OCI-LY1 (cell line): Measurements from ENCODE around the gene PSG11.
"Not testable (repeated sequence)": the region's sequence is repeated elsewhere in the genome, so short reads cannot be mapped to it uniquely, and the experiment has no call there.

Source experiments
- H2AFZ ChIP-seq: fragments of 200-600 bp; sonication (generic), shearing (Covaris generic); 2 replicates; pipeline ENCODE4 v1.6.0; 2014; ENCODE audit warnings: antibody characterized with exemption, mild to moderate bottlenecking, low read length
- H3F3A ChIP-seq: fragments of 200-600 bp; sonication (generic), shearing (Covaris generic); 2 replicates; pipeline ENCODE4 v1.6.0; 2014; ENCODE audit warnings: mild to moderate bottlenecking, antibody characterized with exemption, low read length, moderate library complexity; ENCODE audit not compliant: insufficient read depth
- H3K27ac ChIP-seq: fragments of 200-600 bp; sonication (generic); 2 replicates; pipeline ENCODE4 v1.5.1; 2014; ENCODE audit warnings: low read length, mixed run types, mild to moderate bottlenecking, low read depth; ENCODE audit not compliant: poor library complexity, severe bottlenecking
- H3K27me3 ChIP-seq: fragments of 200-600 bp; sonication (generic); 2 replicates; pipeline ENCODE4 v1.6.0; 2014; ENCODE audit warnings: antibody characterized with exemption, mild to moderate bottlenecking, low read length, moderate library complexity; ENCODE audit not compliant: insufficient read depth
- H3K36me3 ChIP-seq: fragments of 200-600 bp; sonication (generic); 2 replicates; pipeline ENCODE4 v1.6.1; 2014; ENCODE audit warnings: mild to moderate bottlenecking, antibody characterized with exemption, low read length, moderate library complexity, mixed read lengths; ENCODE audit not compliant: insufficient read depth
- H3K4me1 ChIP-seq: fragments of 200-600 bp; sonication (generic); 2 replicates; pipeline ENCODE4 v1.5.1; 2014; ENCODE audit warnings: mild to moderate bottlenecking, low read length, moderate library complexity; ENCODE audit not compliant: insufficient read depth, severe bottlenecking
- H3K4me2 ChIP-seq: fragments of 200-600 bp; sonication (generic), shearing (Covaris generic); 2 replicates; pipeline ENCODE4 v1.6.1; 2014; ENCODE audit warnings: low read length
- H3K4me3 ChIP-seq: fragments of 200-600 bp; sonication (generic); 2 replicates; pipeline ENCODE4 v1.5.1; 2014; ENCODE audit warnings: low read length, low read depth, mild to moderate bottlenecking, mixed read lengths; ENCODE audit not compliant: poor library complexity, severe bottlenecking
- H3K79me2 ChIP-seq: fragments of 200-600 bp; shearing (Covaris generic); 2 replicates; pipeline ENCODE4 v1.6.1; 2016; ENCODE audit warnings: mixed run types, low read length, mixed read lengths; ENCODE audit not compliant: insufficient read depth
- H3K9ac ChIP-seq: fragments of 200-600 bp; sonication (generic), shearing (Covaris generic); 2 replicates; pipeline ENCODE4 v1.6.1; 2014; ENCODE audit warnings: mild to moderate bottlenecking, low read length, mixed read lengths
- H3K9me2 ChIP-seq: fragments of 200-600 bp; sonication (generic), shearing (Covaris generic); 2 replicates; pipeline ENCODE4 v1.6.1; 2014; ENCODE audit warnings: low read depth, mild to moderate bottlenecking, low read length, mixed read lengths
- H3K9me3 ChIP-seq: fragments of 200-600 bp; shearing (Covaris generic); 2 replicates; pipeline ENCODE4 v1.6.1; 2014; ENCODE audit warnings: low read length, mixed read lengths
- H4K20me1 ChIP-seq: fragments of 200-600 bp; sonication (generic), shearing (Covaris generic); 2 replicates; pipeline ENCODE4 v1.6.0; 2016; ENCODE audit warnings: mild to moderate bottlenecking, low read length; ENCODE audit not compliant: insufficient read depth

Gene PSG11

GRCh38 chr19:43021629-43022028 lies 4.6 kb downstream of the PSG11 start:
- H3K27me3 ChIP-seq, H3K79me2 ChIP-seq, H3K9me2 ChIP-seq, H4K20me1 ChIP-seq, H3K9ac ChIP-seq, H3F3A ChIP-seq, H3K4me3 ChIP-seq, H3K36me3 ChIP-seq, H3K4me2 ChIP-seq, H3K9me3 ChIP-seq, H2AFZ ChIP-seq, H3K4me1 ChIP-seq, H3K27ac ChIP-seq: not testable (repeated sequence)

GRCh38 chr19:43019588-43019987 lies 6.7 kb downstream of the PSG11 start:
- H3K4me2 ChIP-seq, H3K4me3 ChIP-seq, H3K4me1 ChIP-seq, H4K20me1 ChIP-seq, H2AFZ ChIP-seq, H3K36me3 ChIP-seq, H3K9ac ChIP-seq, H3K27me3 ChIP-seq, H3K27ac ChIP-seq, H3F3A ChIP-seq, H3K79me2 ChIP-seq, H3K9me3 ChIP-seq, H3K9me2 ChIP-seq: not testable (repeated sequence)

- H3K9ac ChIP-seq, H3K9me2 ChIP-seq, H3K36me3 ChIP-seq, H3K27me3 ChIP-seq, H3K79me2 ChIP-seq, H3K27ac ChIP-seq, H2AFZ ChIP-seq, H3F3A ChIP-seq, H3K4me3 ChIP-seq, H3K4me1 ChIP-seq, H3K9me3 ChIP-seq, H3K4me2 ChIP-seq, H4K20me1 ChIP-seq: not testable (repeated sequence)
These were observed 20.4 kb downstream of the PSG11 start for GRCh38 chr19:43005841-43006240.

- H3K36me3 ChIP-seq, H2AFZ ChIP-seq, H3K79me2 ChIP-seq, H3K4me2 ChIP-seq, H3K27me3 ChIP-seq, H3K9me3 ChIP-seq, H3F3A ChIP-seq, H4K20me1 ChIP-seq, H3K9ac ChIP-seq, H3K9me2 ChIP-seq, H3K4me1 ChIP-seq, H3K4me3 ChIP-seq, H3K27ac ChIP-seq: not testable (repeated sequence)
These were observed 21.4 kb downstream of the PSG11 start for GRCh38 chr19:43004846-43005245.

- H3K9me2 ChIP-seq, H2AFZ ChIP-seq, H3K9ac ChIP-seq, H4K20me1 ChIP-seq, H3K4me2 ChIP-seq, H3K9me3 ChIP-seq, H3K4me1 ChIP-seq, H3F3A ChIP-seq, H3K4me3 ChIP-seq, H3K27ac ChIP-seq, H3K36me3 ChIP-seq, H3K79me2 ChIP-seq, H3K27me3 ChIP-seq: not testable (repeated sequence)
These were observed 22.6 kb downstream of the PSG11 start for GRCh38 chr19:43003634-43004033.

GRCh38 chr19:43002948-43003347 lies 23.3 kb downstream of the PSG11 start:
- H3K4me2 ChIP-seq, H3K27me3 ChIP-seq, H2AFZ ChIP-seq, H3K27ac ChIP-seq, H3F3A ChIP-seq, H4K20me1 ChIP-seq, H3K9me3 ChIP-seq, H3K4me3 ChIP-seq, H3K9ac ChIP-seq, H3K79me2 ChIP-seq, H3K4me1 ChIP-seq, H3K9me2 ChIP-seq, H3K36me3 ChIP-seq: not testable (repeated sequence)

- H3F3A ChIP-seq, H4K20me1 ChIP-seq, H3K27me3 ChIP-seq, H3K79me2 ChIP-seq, H3K4me1 ChIP-seq, H3K4me3 ChIP-seq, H3K9me2 ChIP-seq, H2AFZ ChIP-seq, H3K27ac ChIP-seq, H3K36me3 ChIP-seq, H3K9me3 ChIP-seq, H3K9ac ChIP-seq, H3K4me2 ChIP-seq: not testable (repeated sequence)
These were observed 30.1 kb downstream of the PSG11 start for GRCh38 chr19:42996161-42996560.

GRCh38 chr19:42992029-42992604 lies 34.2 kb downstream of the PSG11 start:
- H2AFZ ChIP-seq, H3K9ac ChIP-seq, H3K4me1 ChIP-seq, H3K4me2 ChIP-seq, H4K20me1 ChIP-seq, H3K9me3 ChIP-seq, H3K4me3 ChIP-seq, H3K9me2 ChIP-seq, H3K27ac ChIP-seq, H3K79me2 ChIP-seq, H3K27me3 ChIP-seq, H3K36me3 ChIP-seq, H3F3A ChIP-seq: not testable (repeated sequence)
